HG02571 (cell line): ENCODE data around the gene MAML2.

Experiments used
- ATAC-seq: cut with Tn5 transposase; IDR thresholded peaks from one replicate; pipeline ENCODE4 v1.9.1; 2021; ENCODE audit warnings: mild to moderate bottlenecking, moderate library complexity; ENCODE audit not compliant: unreplicated experiment

The MAML2 gene

GRCh38 chr11:96162816-96163499, 180.0 kb downstream of the MAML2 start:
- no peak for ATAC-seq

- ATAC-seq = no peak
These were observed 181.5 kb downstream of the MAML2 start for GRCh38 chr11:96161307-96162089.

GRCh38 chr11:96160732-96161306, 182.2 kb downstream of the MAML2 start:
- ATAC-seq = no peak

GRCh38 chr11:96159968-96160367, 183.0 kb downstream of the MAML2 start:
- ATAC-seq = no peak

- no peak for ATAC-seq
These were observed 184.9 kb downstream of the MAML2 start for GRCh38 chr11:96158126-96158525.

- no peak for ATAC-seq
These were observed 185.5 kb downstream of the MAML2 start for GRCh38 chr11:96157517-96157873.

- ATAC-seq = no peak
These were observed 186.6 kb downstream of the MAML2 start for GRCh38 chr11:96156379-96156722.

GRCh38 chr11:96155627-96156378, 187.2 kb downstream of the MAML2 start:
- ATAC-seq = peak; percentile 68

- no peak for ATAC-seq
These were observed 188.0 kb downstream of the MAML2 start for GRCh38 chr11:96154802-96155520.

GRCh38 chr11:96152623-96153022, 190.4 kb downstream of the MAML2 start:
- no peak for ATAC-seq

GRCh38 chr11:96151501-96151900, 191.5 kb downstream of the MAML2 start:
- ATAC-seq = no peak

GRCh38 chr11:96150609-96151008, 192.4 kb downstream of the MAML2 start:
- ATAC-seq = no peak

- no peak for ATAC-seq
These were observed 193.0 kb downstream of the MAML2 start for GRCh38 chr11:96149743-96150555.

- no peak for ATAC-seq
These were observed 195.0 kb downstream of the MAML2 start for GRCh38 chr11:96147906-96148486.

- ATAC-seq = no peak
These were observed 195.8 kb downstream of the MAML2 start for GRCh38 chr11:96147186-96147585.

- no peak for ATAC-seq
These were observed 196.2 kb downstream of the MAML2 start for GRCh38 chr11:96146765-96147164.

GRCh38 chr11:96145163-96145585, 197.8 kb downstream of the MAML2 start:
- ATAC-seq = no peak

GRCh38 chr11:96144553-96144952, 198.4 kb downstream of the MAML2 start:
- no peak for ATAC-seq

GRCh38 chr11:96143041-96143521, 199.9 kb downstream of the MAML2 start:
- no peak for ATAC-seq
